NT2/D1 (cell line): ENCODE data around the gene CWH43.

ENCODE experiments used
- SUZ12 ChIP-seq: IDR thresholded peaks from 2 replicates; pipeline ENCODE4 v1.6.1; 2011; ENCODE audit not compliant: insufficient read length, insufficient read depth; ENCODE audit errors: extremely low read depth
- ZNF274 ChIP-seq: IDR thresholded peaks from 2 replicates; pipeline ENCODE4 v1.6.1; 2011; ENCODE audit warnings: mild to moderate bottlenecking, low read depth, low read length

GRCh38 chr4:48979914-48980579 is 6.0 kb upstream of the CWH43 start:
- TF ChIP-seq SUZ12: no peak
- no peak for TF ChIP-seq ZNF274
